A673 (cell line): ENCODE data around the gene TOPAZ1. TPM values are rescaled to one million over a fixed set of nuclear protein-coding genes. Genes with fewer than 3 reads are reported as not detected.

ENCODE experiments used
- BruUV-seq: library from RNA; stranded (reverse); fragments of 400-500 nt; replicated peaks from 2 replicates; lab custom pipeline; 2021; lab: Mats Ljungman, UMichigan
- CTCF ChIA-PET: fragments of 300-600 bp; sonication (Branson Sonifier 250); formaldehyde crosslinking; loops from one replicate; lab custom pipeline; 2022; ENCODE audit warnings: antibody characterized with exemption; lab: Charles Lee
- POLR2A ChIA-PET: fragments of 300-600 bp; sonication (Branson Sonifier 250); formaldehyde crosslinking; loops from one replicate; lab custom pipeline; 2022; ENCODE audit warnings: antibody characterized with exemption; ENCODE audit not compliant: low non-redundant PET; lab: Charles Lee
- DNase-seq: peaks from one replicate; pipeline ENCODE4 v3.0.0-alpha.2; 2015; ENCODE audit warnings: low spot score
- H3K27ac ChIP-seq: fragments of 200-600 bp; sonication (generic); 2 replicates; pipeline ENCODE4 v1.5.1; 2016; ENCODE audit warnings: mixed run types, low read depth, mild to moderate bottlenecking, mixed read lengths, antibody characterized with exemption, low read length; ENCODE audit not compliant: poor library complexity, severe bottlenecking
- H3K27me3 ChIP-seq: fragments of 200-600 bp; sonication (generic); replicated peaks from 2 replicates; pipeline ENCODE4 v1.6.1; 2017; ENCODE audit warnings: mixed run types, low read depth, mild to moderate bottlenecking, mixed read lengths, antibody characterized with exemption, low read length; ENCODE audit not compliant: insufficient read depth, poor library complexity
- H3K36me3 ChIP-seq: fragments of 200-600 bp; sonication (generic); 2 replicates; pipeline ENCODE4 v1.6.1; 2016; ENCODE audit warnings: mixed run types, mild to moderate bottlenecking, mixed read lengths, antibody characterized with exemption, low read length; ENCODE audit not compliant: insufficient read depth, poor library complexity, severe bottlenecking
- H3K4me1 ChIP-seq: fragments of 200-600 bp; sonication (generic); 2 replicates; pipeline ENCODE4 v1.6.1; 2017; ENCODE audit warnings: mixed run types, mild to moderate bottlenecking, mixed read lengths, antibody characterized with exemption, low read length; ENCODE audit not compliant: insufficient read depth, poor library complexity, severe bottlenecking
- H3K4me3 ChIP-seq: fragments of 200-600 bp; sonication (generic); 2 replicates; pipeline ENCODE4 v1.5.1; 2016; ENCODE audit warnings: low read depth, mixed run types, mild to moderate bottlenecking, mixed read lengths, low read length; ENCODE audit not compliant: poor library complexity, severe bottlenecking
- H3K9me3 ChIP-seq: fragments of 200-600 bp; sonication (generic); 2 replicates; pipeline ENCODE4 v1.6.1; 2016; ENCODE audit warnings: mixed run types, low read depth, mild to moderate bottlenecking, mixed read lengths, antibody characterized with exemption, low read length; ENCODE audit not compliant: poor library complexity, severe bottlenecking
- EZH2 ChIP-seq: fragments of 200-600 bp; sonication (generic); IDR thresholded peaks from 2 replicates; pipeline ENCODE4 v1.6.1; 2017; ENCODE audit warnings: borderline replicate concordance, low read depth, mild to moderate bottlenecking, mixed read lengths, antibody characterized with exemption, low read length; ENCODE audit not compliant: poor library complexity, severe bottlenecking
- intact Hi-C: fragments of 100-400 bp; cut with micrococcal nuclease; formaldehyde crosslinking; loops from one replicate; pipeline ENCODE4 v1.10.0; 2022; ENCODE audit not compliant: unreplicated experiment
- total RNA-seq: library from RNA; stranded (reverse); gene quantifications from 2 replicates; pipeline ENCODE4 v1.2.3, GENCODE V29; 2021
- TF ChIP-seq, protein P1 (sequence below): fragments of 300-800, 200-600 bp; sonication (generic); conservative IDR thresholded peaks from 2 replicates; pipeline ENCODE4 v1.5.1; 2017; ENCODE audit warnings: low read depth, mild to moderate bottlenecking, antibody characterized with exemption, low read length, moderate library complexity, mixed read lengths

The TOPAZ1 gene
- total RNA-seq, 1 experiment from 2014 or later = not detected

DNA sequence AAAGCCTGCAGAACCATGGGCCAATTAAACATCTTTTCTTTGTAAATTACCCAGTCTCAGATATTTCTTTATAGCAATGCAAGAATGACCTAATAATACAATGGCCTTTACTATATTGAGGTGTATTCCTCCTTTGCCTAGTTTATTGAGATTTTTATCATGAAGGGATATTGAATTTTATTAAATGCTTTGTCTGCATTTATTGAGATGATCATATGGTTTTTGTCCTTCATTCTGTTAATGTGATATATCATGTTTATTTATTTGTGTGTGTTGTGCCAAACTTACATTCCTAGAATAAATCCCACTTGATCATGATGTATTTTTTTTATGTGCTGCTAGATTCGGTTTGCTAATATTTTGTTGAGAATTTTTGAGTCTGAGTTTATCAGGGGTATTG, 36.2 kb downstream of the TOPAZ1 start:
- Histone ChIP-seq H3K27me3 (no peaks in the 10 kb centered on the region), H3K27ac (no peak overlapping the region), H3K4me1 (no peaks in the 10 kb centered on the region), H3K9me3 (no peaks in the 10 kb centered on the region), H3K4me3 (no peak overlapping the region), H3K36me3 (no peaks in the 10 kb centered on the region)
- TF ChIP-seq EZH2 = no peak
- TF ChIP-seq, protein P1, sequence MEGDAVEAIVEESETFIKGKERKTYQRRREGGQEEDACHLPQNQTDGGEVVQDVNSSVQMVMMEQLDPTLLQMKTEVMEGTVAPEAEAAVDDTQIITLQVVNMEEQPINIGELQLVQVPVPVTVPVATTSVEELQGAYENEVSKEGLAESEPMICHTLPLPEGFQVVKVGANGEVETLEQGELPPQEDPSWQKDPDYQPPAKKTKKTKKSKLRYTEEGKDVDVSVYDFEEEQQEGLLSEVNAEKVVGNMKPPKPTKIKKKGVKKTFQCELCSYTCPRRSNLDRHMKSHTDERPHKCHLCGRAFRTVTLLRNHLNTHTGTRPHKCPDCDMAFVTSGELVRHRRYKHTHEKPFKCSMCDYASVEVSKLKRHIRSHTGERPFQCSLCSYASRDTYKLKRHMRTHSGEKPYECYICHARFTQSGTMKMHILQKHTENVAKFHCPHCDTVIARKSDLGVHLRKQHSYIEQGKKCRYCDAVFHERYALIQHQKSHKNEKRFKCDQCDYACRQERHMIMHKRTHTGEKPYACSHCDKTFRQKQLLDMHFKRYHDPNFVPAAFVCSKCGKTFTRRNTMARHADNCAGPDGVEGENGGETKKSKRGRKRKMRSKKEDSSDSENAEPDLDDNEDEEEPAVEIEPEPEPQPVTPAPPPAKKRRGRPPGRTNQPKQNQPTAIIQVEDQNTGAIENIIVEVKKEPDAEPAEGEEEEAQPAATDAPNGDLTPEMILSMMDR = no peak
- intact Hi-C loops = no loop called here
- CTCF ChIA-PET = no interaction called here
- no peak for DNase-seq
- no TSS peak for BruUV-seq
- POLR2A ChIA-PET = no interaction called here

DNA sequence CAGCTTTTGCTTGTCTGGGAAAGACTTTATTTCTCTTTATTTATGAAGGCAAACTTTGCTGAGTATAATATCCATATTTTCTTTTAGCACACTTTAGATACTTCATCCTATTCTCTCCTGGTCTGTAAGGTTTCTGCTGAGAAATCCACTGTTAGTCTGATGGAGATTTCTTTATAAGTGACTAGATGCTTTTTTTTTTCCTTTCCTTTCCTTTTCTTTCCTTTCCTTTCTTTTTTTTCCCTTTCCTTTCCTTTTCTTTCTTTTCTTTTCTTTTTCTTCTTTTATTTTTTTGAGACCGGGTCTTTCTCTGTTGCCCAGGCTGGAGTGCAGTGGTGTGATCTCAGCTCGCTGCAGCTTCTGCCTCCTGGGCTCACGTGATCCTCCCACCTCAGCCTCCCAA, 38.4 kb downstream of the TOPAZ1 start:
- ChIA-PET POLR2A (no interaction called here), CTCF (no interaction called here)
- Histone ChIP-seq H3K9me3 (no peaks in the 10 kb centered on the region), H3K4me1 (no peaks in the 10 kb centered on the region), H3K27ac (no peak overlapping the region), H3K36me3 (no peaks in the 10 kb centered on the region), H3K27me3 (no peaks in the 10 kb centered on the region), H3K4me3 (no peak overlapping the region)
- DNase-seq = no peak
- no peak for TF ChIP-seq EZH2
- TF ChIP-seq, protein P1 = no peak
- intact Hi-C loops = no loop called here
- no TSS peak for BruUV-seq

DNA sequence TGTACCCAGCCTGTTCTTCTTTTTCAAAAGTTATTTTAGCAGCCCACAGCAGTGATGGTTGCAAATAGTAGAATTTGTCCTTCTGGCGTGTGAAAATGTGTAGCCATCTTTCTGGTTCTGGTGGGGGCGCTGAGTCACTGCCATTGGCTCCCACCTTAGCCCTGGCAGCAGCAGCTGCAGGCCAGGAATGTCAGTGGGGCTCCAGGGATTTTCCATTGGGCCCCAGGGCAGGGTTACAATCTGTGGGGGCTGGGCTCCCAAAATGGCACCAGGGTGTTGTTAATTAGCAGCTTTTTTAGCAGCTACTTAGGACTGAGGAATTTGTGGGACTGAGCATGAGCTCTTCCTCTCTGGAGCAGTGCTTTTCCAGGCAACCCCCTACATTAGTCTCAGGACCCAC, 38.9 kb downstream of the TOPAZ1 start:
- CTCF ChIA-PET = no interaction called here
- no peaks in the 10 kb centered on the region for H3K9me3 ChIP-seq

More for the DNA sequence above, 38.9 kb downstream of the TOPAZ1 start:
- H3K36me3 ChIP-seq = no peaks in the 10 kb centered on the region
- H3K4me1 ChIP-seq = no peaks in the 10 kb centered on the region
- no peak for DNase-seq
- H3K27me3 ChIP-seq = no peaks in the 10 kb centered on the region
- no peak overlapping the region for H3K4me3 ChIP-seq
- POLR2A ChIA-PET = no interaction called here
- TF ChIP-seq, protein P1 = no peak
- TF ChIP-seq EZH2 = no peak
- H3K27ac ChIP-seq = no peak overlapping the region
- intact Hi-C loops = no loop called here
- BruUV-seq = no TSS peak
